SH-SY5Y (cell line): ENCODE measurements around the gene PRSS36.

Experiments
- GATA2 ChIP-seq: IDR thresholded peaks from 2 replicates; pipeline ENCODE4 v1.6.1; 2011; ENCODE audit warnings: mild to moderate bottlenecking, low read depth, low read length
- GATA3 ChIP-seq: IDR thresholded peaks from 2 replicates; pipeline ENCODE4 v1.6.1; 2011; ENCODE audit warnings: low read depth, mild to moderate bottlenecking, low read length, moderate library complexity

DNA sequence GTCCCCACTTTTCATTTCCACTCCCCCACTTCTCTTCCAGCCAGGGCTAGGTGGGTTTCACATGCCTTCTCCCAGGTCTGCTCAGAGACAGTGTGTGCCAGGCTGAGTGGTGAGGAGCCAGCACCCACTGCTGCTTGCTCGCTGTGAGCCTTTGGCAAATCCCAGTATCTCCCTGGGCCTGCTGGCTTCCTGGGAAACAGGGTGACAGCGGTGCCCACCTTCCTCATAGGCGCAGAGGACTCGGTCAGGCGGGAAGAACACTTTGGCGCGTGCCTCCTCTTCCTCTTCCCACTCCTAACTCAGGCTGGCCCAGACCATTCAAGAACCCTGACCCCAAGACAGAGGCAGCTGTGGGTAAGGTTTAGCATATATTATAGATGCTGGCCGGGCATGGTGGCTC, 60.7 kb downstream of the PRSS36 start:
- TF ChIP-seq GATA2: no peak
- no peak for TF ChIP-seq GATA3
